Small intestine (tissue), 7 donors: ENCODE measurements around the gene GLDN. TPM values are rescaled to one million over a fixed set of nuclear protein-coding genes. Genes with fewer than 3 reads are reported as not detected.

Source experiments
- DNase-seq, 2 donors: peaks; one replicate each; pipeline versions ENCODE4 v3.0.0 to v3.0.0-alpha.2; 2013
- FAIRE-seq: peaks from 2 replicates; lab custom pipeline; 2012; peaks lifted over from hg19 to GRCh38; lab: Jason Lieb, UNC
- H3K27ac ChIP-seq, 3 donors: one replicate each; pipeline ENCODE4 v1.5.1; 2013; ENCODE audit warnings: low read length in 2 of 3, mild to moderate bottlenecking in 2 of 3, control low read depth in 1 of 3, inconsistent platforms in 1 of 3, low read depth in 1 of 3, moderate library complexity in 1 of 3
- H3K27me3 ChIP-seq, 3 donors: one replicate each; pipeline ENCODE4 v1.6.1; 2013; ENCODE audit warnings: low read length in 3 of 3, inconsistent platforms in 1 of 3; ENCODE audit not compliant: control insufficient read depth in 3 of 3, insufficient read depth in 3 of 3
- H3K36me3 ChIP-seq, 3 donors: one replicate each; pipeline ENCODE4 v1.6.1; 2013; ENCODE audit warnings: low read length in 3 of 3, inconsistent platforms in 1 of 3, low read depth in 1 of 3, mild to moderate bottlenecking in 1 of 3, moderate library complexity in 1 of 3; ENCODE audit not compliant: control insufficient read depth in 3 of 3, insufficient read depth in 2 of 3
- H3K4me1 ChIP-seq, 3 donors: one replicate each; pipeline ENCODE4 v1.6.1; 2013; ENCODE audit warnings: low read length in 2 of 3, inconsistent platforms in 1 of 3, low read depth in 1 of 3, mild to moderate bottlenecking in 1 of 3, moderate library complexity in 1 of 3; ENCODE audit not compliant: control insufficient read depth in 3 of 3, insufficient read depth in 2 of 3
- H3K4me3 ChIP-seq, 3 donors: one replicate each; pipeline ENCODE4 v1.5.1; 2013; ENCODE audit warnings: low read length in 3 of 3, control low read depth in 1 of 3, inconsistent platforms in 1 of 3, low read depth in 1 of 3, mild to moderate bottlenecking in 1 of 3, moderate library complexity in 1 of 3
- H3K9me3 ChIP-seq, 2 donors: one replicate each; pipeline ENCODE4 v1.6.1; 2013; ENCODE audit warnings: low read depth in 1 of 2, low read length in 1 of 2; ENCODE audit not compliant: control insufficient read depth in 2 of 2, insufficient read depth in 1 of 2
- WGBS, 3 donors: extraction: QIAGEN DNeasy Blood & Tissue Kit; methylation state at CpG; one replicate each; pipeline ENCODE4 v1.1.7; 2013; 5-methylcytosine and 5-hydroxymethylcytosine counted together
- polyA plus RNA-seq, 4 donors: library from polyadenylated mRNA; stranded (reverse) in 3 of 4; unstranded in 1 of 4; fragments of 200-250 nt in 3 of 4; fragments of 120-200 nt in 1 of 4; gene quantifications; one replicate each; pipeline versions ENCODE4 v1.2.1 to v1.2.3, GENCODE V29; 2013
- donor health status: healthy with polysubstance abuse.
- donor health status: control.
- donor health status: control.
- donor health status: Bipolar disorder and iron deficiency.
- donor health status: healthy.

GLDN gene
- polyA plus RNA-seq, 4 donors: 0.43 to 0.87 (median 0.81) TPM; not detected in 1

- DNase-seq (peak; percentile 66 to 73), FAIRE-seq (no peak)
- WGBS, 3 donors: 17 to 28% (median 24%) methylated on average over 14 of the region's 14 CpGs
- Histone ChIP-seq H3K36me3 (no peaks in the 10 kb centered on the region), H3K27me3 (peaks cover 0 to 4% (median 0%) of the 10 kb centered on the region in 3 donors), H3K27ac (no peak overlapping the region), H3K9me3 (no peaks in the 10 kb centered on the region), H3K4me1 (no peaks in the 10 kb centered on the region), H3K4me3 (no peak overlapping the region)
Measured at GRCh38 chr15:51380999-51381806, 39.7 kb downstream of the GLDN start.

- FAIRE-seq (no peak), DNase-seq (peak; percentile 18 to 42)
- Histone ChIP-seq H3K4me1 (no peaks in the 10 kb centered on the region), H3K27ac (no peak overlapping the region), H3K9me3 (no peaks in the 10 kb centered on the region), H3K36me3 (no peaks in the 10 kb centered on the region), H3K4me3 (no peak overlapping the region), H3K27me3 (peaks cover 0 to 4% (median 0%) of the 10 kb centered on the region in 3 donors)
- 14 to 24% (median 19%) methylated on average over 4 of the region's 4 CpGs for WGBS, 3 donors
Measured at GRCh38 chr15:51382787-51383186, 41.3 kb downstream of the GLDN start.

DNA sequence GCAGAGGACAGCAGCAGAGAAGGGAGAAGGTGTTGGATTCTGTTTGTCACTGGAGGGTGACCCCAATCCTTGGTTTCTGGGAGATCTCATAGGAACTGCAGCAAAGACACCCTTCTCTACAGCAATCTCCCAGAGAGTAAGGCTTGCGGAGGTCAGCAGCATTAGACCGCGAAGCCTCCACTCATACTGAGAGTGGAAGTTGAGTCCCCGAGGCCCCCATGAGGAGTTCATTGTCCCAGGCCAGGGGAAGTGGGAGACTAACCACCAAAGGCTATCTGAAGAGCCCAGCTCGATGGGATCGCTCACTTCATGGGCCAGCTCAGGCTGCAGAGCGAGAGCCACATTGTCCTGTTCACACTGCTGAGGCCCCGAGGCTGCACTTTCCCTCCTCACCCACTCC is 44.6 kb downstream of the GLDN start:
- no peak for FAIRE-seq
- 81 to 83% (median 81%) methylated on average over 8 of the region's 8 CpGs for WGBS, 3 donors

DNA sequence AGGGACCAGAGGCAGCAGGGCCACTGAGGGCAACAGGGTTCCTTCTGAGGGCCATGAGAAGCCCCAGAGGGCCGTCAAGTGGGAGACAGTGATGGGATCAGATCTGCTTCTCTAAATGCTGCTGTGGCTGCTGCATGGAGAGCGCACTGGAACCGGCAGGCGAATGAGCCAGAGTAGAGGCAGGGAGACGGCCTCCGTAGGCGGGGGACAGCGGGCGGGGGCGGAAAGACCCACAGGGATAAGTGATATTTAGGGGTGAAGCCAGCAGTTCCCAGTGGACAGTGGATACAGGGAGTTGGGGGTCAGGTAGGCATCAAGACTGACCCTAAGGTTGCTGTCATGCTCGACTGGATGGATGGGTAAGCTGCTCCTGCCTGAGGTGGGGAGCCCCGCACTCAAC is 45.0 kb downstream of the GLDN start:
- Histone ChIP-seq H3K27me3 (peaks cover 0 to 4% (median 0%) of the 10 kb centered on the region in 3 donors), H3K27ac (no peak overlapping the region), H3K4me1 (no peaks in the 10 kb centered on the region), H3K9me3 (no peaks in the 10 kb centered on the region), H3K36me3 (no peaks in the 10 kb centered on the region), H3K4me3 (no peak overlapping the region)
- FAIRE-seq: no peak
- 88 to 93% (median 91%) methylated on average over 12 of the region's 12 CpGs for WGBS, 3 donors
- no peak for DNase-seq

More for the DNA sequence above, 44.6 kb downstream of the GLDN start:
- Histone ChIP-seq H3K27me3 (peaks cover 0 to 4% (median 0%) of the 10 kb centered on the region in 3 donors), H3K9me3 (no peaks in the 10 kb centered on the region), H3K36me3 (no peaks in the 10 kb centered on the region), H3K4me3 (no peak overlapping the region), H3K4me1 (no peaks in the 10 kb centered on the region), H3K27ac (no peak overlapping the region)
- DNase-seq: no peak

GRCh38 chr15:51386960-51387698 is 45.7 kb downstream of the GLDN start:
- Histone ChIP-seq H3K4me3 (no peak overlapping the region), H3K27ac (no peak overlapping the region), H3K4me1 (no peaks in the 10 kb centered on the region), H3K36me3 (no peaks in the 10 kb centered on the region), H3K27me3 (peaks cover 0 to 4% (median 0%) of the 10 kb centered on the region in 3 donors), H3K9me3 (no peaks in the 10 kb centered on the region)
- FAIRE-seq: no peak
- DNase-seq: no peak
- 64 to 78% (median 64%) methylated on average over 10 of the region's 10 CpGs for WGBS, 3 donors

- Histone ChIP-seq H3K36me3 (no peaks in the 10 kb centered on the region), H3K27me3 (peaks cover 0 to 4% (median 0%) of the 10 kb centered on the region in 3 donors), H3K9me3 (no peaks in the 10 kb centered on the region), H3K27ac (no peak overlapping the region), H3K4me1 (no peaks in the 10 kb centered on the region), H3K4me3 (no peak overlapping the region)
- 49 to 77% (median 55%) methylated on average over 3 of the region's 3 CpGs for WGBS, 3 donors
- DNase-seq (peak in 1 of 2 donors; percentile 13), FAIRE-seq (no peak)
Measured at GRCh38 chr15:51387699-51388041, 46.2 kb downstream of the GLDN start.

- no peaks in the 10 kb centered on the region for H3K27me3 ChIP-seq
- H3K9me3 ChIP-seq: no peaks in the 10 kb centered on the region
- no peak for FAIRE-seq
- no peaks in the 10 kb centered on the region for H3K4me1 ChIP-seq
- H3K27ac ChIP-seq: no peak overlapping the region
- no peak for DNase-seq
- no peak overlapping the region for H3K4me3 ChIP-seq
- 90 to 94% (median 92%) methylated on average over 7 of the region's 7 CpGs for WGBS, 3 donors
- H3K36me3 ChIP-seq: no peaks in the 10 kb centered on the region
Measured at GRCh38 chr15:51388726-51389125, 47.3 kb downstream of the GLDN start.

- Histone ChIP-seq H3K27me3 (no peaks in the 10 kb centered on the region), H3K9me3 (no peaks in the 10 kb centered on the region), H3K27ac (no peak overlapping the region), H3K36me3 (no peaks in the 10 kb centered on the region), H3K4me3 (no peak overlapping the region), H3K4me1 (no peaks in the 10 kb centered on the region)
- DNase-seq (no peak), FAIRE-seq (no peak)
- 65 to 71% (median 66%) methylated on average over 7 of the region's 7 CpGs for WGBS, 3 donors
Measured at GRCh38 chr15:51390241-51390965, 48.9 kb downstream of the GLDN start.
